ENCODE measurements around the gene TUBA4A.

DNA sequence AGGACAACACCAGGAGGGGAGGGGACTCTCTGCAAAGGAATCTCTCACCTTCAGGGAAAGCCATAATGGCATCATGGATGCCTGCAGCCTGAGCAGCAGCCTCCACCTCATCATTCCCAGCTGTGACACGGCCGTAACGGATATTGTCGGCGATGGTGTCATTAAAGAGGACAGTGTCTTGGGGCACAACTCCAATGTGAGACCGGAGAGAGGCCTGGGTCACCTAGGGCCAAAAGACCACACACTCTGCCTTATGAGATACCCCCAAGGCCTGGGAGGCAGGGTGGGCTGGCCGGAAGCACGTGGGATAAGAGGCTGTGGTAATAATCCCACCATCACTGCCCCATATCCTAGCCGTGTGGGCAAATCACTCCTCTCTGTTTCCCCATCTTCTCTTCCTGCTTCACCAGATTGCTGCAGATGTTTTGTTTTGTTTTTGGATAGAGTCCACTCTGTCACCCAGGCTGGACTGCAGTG is 42.8 kb downstream of the TUBA4A start:
- TF ChIP-seq, protein P1, sequence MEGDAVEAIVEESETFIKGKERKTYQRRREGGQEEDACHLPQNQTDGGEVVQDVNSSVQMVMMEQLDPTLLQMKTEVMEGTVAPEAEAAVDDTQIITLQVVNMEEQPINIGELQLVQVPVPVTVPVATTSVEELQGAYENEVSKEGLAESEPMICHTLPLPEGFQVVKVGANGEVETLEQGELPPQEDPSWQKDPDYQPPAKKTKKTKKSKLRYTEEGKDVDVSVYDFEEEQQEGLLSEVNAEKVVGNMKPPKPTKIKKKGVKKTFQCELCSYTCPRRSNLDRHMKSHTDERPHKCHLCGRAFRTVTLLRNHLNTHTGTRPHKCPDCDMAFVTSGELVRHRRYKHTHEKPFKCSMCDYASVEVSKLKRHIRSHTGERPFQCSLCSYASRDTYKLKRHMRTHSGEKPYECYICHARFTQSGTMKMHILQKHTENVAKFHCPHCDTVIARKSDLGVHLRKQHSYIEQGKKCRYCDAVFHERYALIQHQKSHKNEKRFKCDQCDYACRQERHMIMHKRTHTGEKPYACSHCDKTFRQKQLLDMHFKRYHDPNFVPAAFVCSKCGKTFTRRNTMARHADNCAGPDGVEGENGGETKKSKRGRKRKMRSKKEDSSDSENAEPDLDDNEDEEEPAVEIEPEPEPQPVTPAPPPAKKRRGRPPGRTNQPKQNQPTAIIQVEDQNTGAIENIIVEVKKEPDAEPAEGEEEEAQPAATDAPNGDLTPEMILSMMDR (IDR thresholded peaks at IDR 0.05; ENCODE audit: poor library complexity) = no peak
- TF ChIP-seq EZH2 (IDR thresholded peaks at IDR 0.05; ENCODE audit: borderline replicate concordance) = no peak

Data from hepatocyte (in vitro differentiated cells).